ENCODE data around the gene CTCFL. TPM values are rescaled to one million over a fixed set of nuclear protein-coding genes. Genes with fewer than 3 reads are reported as not detected.

CTCFL gene
- total and polyA plus RNA-seq, 2 of the 13 experiments (the other 11 are each of a cell fraction or from before 2014, with no cell fraction given) = 0.04 TPM; not detected in 1

DNA sequence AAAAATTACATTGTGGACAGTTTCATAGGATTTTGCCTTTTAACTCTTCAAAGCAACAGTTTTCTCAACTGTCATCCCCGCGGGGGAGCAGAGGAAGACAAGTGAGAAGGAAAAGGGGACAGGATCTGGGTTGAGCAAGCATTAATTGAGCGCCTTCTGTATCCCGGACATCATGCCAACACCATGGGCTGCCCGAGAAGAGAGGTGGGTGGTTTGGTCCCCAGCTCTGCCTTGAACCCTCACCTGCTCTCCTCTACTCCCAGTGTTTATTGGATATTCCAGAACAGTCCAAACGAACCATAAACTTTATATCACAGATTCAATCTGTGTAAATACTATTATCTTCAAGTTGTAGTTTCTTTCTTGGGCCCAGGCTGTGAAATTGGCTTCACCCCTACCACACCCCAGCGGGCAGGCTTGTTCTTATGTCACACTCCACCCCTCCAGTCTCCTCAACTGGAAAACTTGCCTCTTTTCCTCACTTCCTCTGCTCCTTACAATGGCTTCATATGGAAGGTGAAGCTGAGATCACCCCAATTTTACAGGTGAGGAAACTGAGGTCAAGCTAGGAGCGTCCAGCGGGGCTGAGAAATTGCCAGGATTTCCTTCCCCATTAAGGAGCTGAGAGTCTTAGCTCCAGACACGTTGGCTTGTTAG lies 42.0 kb upstream of the CTCFL start (continued):
- TF ChIP-seq, protein P1, sequence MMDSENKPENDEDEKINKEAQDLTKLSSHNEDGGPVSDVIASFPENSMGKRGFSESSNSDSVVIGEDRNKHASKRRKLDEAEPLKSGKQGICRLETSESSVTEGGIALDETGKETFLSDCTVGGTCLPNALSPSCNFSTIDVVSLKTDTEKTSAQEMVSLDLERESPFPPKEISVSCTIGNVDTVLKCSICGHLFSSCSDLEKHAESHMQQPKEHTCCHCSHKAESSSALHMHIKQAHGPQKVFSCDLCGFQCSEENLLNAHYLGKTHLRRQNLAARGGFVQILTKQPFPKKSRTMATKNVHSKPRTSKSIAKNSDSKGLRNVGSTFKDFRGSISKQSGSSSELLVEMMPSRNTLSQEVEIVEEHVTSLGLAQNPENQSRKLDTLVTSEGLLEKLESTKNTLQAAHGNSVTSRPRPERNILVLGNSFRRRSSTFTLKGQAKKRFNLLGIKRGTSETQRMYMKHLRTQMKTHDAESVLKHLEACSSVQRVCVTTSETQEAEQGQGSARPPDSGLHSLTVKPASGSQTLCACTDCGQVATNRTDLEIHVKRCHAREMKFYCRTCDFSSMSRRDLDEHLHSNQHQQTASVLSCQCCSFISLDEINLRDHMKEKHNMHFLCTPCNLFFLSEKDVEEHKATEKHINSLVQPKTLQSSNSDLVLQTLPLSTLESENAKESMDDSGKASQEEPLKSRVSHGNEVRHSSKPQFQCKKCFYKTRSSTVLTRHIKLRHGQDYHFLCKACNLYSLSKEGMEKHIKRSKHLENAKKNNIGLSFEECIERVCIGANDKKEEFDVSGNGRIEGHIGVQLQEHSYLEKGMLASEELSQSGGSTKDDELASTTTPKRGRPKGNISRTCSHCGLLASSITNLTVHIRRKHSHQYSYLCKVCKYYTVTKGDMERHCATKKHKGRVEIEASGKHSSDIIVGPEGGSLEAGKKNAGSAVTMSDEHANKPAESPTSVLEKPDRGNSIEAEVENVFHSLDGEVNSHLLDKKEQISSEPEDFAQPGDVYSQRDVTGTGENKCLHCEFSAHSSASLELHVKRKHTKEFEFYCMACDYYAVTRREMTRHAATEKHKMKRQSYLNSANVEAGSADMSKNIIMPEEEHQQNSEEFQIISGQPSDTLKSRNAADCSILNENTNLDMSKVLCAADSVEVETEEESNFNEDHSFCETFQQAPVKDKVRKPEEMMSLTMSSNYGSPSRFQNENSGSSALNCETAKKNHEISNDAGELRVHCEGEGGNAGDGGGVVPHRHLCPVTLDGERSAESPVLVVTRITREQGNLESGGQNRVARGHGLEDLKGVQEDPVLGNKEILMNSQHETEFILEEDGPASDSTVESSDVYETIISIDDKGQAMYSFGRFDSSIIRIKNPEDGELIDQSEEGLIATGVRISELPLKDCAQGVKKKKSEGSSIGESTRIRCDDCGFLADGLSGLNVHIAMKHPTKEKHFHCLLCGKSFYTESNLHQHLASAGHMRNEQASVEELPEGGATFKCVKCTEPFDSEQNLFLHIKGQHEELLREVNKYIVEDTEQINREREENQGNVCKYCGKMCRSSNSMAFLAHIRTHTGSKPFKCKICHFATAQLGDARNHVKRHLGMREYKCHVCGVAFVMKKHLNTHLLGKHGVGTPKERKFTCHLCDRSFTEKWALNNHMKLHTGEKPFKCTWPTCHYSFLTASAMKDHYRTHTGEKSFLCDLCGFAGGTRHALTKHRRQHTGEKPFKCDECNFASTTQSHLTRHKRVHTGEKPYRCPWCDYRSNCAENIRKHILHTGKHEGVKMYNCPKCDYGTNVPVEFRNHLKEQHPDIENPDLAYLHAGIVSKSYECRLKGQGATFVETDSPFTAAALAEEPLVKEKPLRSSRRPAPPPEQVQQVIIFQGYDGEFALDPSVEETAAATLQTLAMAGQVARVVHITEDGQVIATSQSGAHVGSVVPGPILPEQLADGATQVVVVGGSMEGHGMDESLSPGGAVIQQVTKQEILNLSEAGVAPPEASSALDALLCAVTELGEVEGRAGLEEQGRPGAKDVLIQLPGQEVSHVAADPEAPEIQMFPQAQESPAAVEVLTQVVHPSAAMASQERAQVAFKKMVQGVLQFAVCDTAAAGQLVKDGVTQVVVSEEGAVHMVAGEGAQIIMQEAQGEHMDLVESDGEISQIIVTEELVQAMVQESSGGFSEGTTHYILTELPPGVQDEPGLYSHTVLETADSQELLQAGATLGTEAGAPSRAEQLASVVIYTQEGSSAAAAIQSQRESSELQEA (CRISPR knock-in tag; IDR thresholded peaks at IDR 0.05; ENCODE audit: not compliant biosample characterization) = no peak
- TF ChIP-seq, protein P2, sequence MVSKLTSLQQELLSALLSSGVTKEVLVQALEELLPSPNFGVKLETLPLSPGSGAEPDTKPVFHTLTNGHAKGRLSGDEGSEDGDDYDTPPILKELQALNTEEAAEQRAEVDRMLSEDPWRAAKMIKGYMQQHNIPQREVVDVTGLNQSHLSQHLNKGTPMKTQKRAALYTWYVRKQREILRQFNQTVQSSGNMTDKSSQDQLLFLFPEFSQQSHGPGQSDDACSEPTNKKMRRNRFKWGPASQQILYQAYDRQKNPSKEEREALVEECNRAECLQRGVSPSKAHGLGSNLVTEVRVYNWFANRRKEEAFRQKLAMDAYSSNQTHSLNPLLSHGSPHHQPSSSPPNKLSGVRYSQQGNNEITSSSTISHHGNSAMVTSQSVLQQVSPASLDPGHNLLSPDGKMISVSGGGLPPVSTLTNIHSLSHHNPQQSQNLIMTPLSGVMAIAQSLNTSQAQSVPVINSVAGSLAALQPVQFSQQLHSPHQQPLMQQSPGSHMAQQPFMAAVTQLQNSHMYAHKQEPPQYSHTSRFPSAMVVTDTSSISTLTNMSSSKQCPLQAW (CRISPR knock-in tag; IDR thresholded peaks at IDR 0.05) = no peak
- no peak for TF ChIP-seq ZNF230 (CRISPR knock-in tag; IDR thresholded peaks at IDR 0.05)
- no peak for TF ChIP-seq RNF2 (conservative IDR thresholded peaks at IDR 0.05; ENCODE audit: low read depth)
- TF ChIP-seq HNRNPL (IDR thresholded peaks at IDR 0.05; ENCODE audit: low read depth, low read length) = no peak
- TF ChIP-seq FOXC1 (CRISPR knock-in tag; IDR thresholded peaks at IDR 0.05; ENCODE audit: borderline replicate concordance) = 0 out of 2 replicates have a peak, but pooled peaks have one; percentile 16
- TF ChIP-seq MEIS2 (CRISPR knock-in tag; IDR thresholded peaks at IDR 0.05) = no peak
- TF ChIP-seq, protein P3, sequence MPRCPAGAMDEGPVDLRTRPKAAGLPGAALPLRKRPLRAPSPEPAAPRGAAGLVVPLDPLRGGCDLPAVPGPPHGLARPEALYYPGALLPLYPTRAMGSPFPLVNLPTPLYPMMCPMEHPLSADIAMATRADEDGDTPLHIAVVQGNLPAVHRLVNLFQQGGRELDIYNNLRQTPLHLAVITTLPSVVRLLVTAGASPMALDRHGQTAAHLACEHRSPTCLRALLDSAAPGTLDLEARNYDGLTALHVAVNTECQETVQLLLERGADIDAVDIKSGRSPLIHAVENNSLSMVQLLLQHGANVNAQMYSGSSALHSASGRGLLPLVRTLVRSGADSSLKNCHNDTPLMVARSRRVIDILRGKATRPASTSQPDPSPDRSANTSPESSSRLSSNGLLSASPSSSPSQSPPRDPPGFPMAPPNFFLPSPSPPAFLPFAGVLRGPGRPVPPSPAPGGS (CRISPR knock-in tag; IDR thresholded peaks at IDR 0.05) = peak; percentile 44; the same call in 1 of the 2 replicates
- no peak for TF ChIP-seq ZNF552 (CRISPR knock-in tag; IDR thresholded peaks at IDR 0.05; ENCODE audit: borderline replicate concordance)
- 0 out of 2 replicates have a peak, but pooled peaks have one; percentile 13 for TF ChIP-seq PHF20 (CRISPR knock-in tag; IDR thresholded peaks at IDR 0.05)
- TF ChIP-seq, protein P4, sequence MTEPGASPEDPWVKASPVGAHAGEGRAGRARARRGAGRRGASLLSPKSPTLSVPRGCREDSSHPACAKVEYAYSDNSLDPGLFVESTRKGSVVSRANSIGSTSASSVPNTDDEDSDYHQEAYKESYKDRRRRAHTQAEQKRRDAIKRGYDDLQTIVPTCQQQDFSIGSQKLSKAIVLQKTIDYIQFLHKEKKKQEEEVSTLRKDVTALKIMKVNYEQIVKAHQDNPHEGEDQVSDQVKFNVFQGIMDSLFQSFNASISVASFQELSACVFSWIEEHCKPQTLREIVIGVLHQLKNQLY (CRISPR knock-in tag; IDR thresholded peaks at IDR 0.05) = no peak
- TF ChIP-seq PAF1 (CRISPR knock-in tag; IDR thresholded peaks at IDR 0.05) = peak; percentile 40; the same call in 1 of the 2 replicates
- TF ChIP-seq, protein P5, sequence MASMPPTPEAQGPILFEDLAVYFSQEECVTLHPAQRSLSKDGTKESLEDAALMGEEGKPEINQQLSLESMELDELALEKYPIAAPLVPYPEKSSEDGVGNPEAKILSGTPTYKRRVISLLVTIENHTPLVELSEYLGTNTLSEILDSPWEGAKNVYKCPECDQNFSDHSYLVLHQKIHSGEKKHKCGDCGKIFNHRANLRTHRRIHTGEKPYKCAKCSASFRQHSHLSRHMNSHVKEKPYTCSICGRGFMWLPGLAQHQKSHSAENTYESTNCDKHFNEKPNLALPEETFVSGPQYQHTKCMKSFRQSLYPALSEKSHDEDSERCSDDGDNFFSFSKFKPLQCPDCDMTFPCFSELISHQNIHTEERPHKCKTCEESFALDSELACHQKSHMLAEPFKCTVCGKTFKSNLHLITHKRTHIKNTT (CRISPR knock-in tag; IDR thresholded peaks at IDR 0.05) = no peak
- TF ChIP-seq, protein P6, sequence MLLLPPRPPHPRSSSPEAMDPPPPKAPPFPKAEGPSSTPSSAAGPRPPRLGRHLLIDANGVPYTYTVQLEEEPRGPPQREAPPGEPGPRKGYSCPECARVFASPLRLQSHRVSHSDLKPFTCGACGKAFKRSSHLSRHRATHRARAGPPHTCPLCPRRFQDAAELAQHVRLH (CRISPR knock-in tag; IDR thresholded peaks at IDR 0.05; ENCODE audit: borderline replicate concordance, low read depth) = no peak
- no peak for TF ChIP-seq CREM (IDR thresholded peaks at IDR 0.05)
- no peak for TF ChIP-seq CREM (CRISPR knock-in tag; IDR thresholded peaks at IDR 0.05)
